ENCODE results near the gene QSER1. TPM values are rescaled to one million over a fixed set of nuclear protein-coding genes. Genes with fewer than 3 reads are reported as not detected.

QSER1 gene
- total RNA-seq, 1 experiment from 2014 or later = 111 TPM

DNA sequence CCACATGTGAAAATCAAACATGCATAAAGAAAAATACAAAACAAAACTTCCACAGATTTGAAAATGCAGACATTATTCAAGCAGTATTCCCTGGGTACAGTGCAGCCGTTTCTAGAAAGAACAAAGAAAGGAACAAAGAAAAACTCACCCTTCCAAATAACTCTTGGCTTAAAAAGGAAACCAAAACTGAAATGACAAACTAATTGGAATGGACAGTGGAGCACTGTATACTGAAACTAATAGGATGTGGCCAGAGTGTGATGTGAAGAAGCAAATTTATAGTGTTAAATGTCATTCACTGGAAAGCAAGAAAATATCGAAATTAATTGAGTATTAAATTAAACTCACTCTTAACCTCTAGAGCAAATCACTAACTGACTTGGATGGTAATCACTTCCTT, 55.4 kb downstream of the QSER1 start:
- Histone ChIP-seq H3K4me3 (ENCODE audit: low read depth, low read length, poor library complexity, severe bottlenecking) (no peak overlapping the region), H3K27ac (ENCODE audit: low read depth, low read length, poor library complexity, severe bottlenecking) (no peak overlapping the region), H3K36me3 (ENCODE audit: insufficient read depth, low read length, poor library complexity, severe bottlenecking) (peaks cover 6% of the 10 kb centered on the region), H3K4me1 (ENCODE audit: insufficient read depth, low read length, poor library complexity, severe bottlenecking) (no peaks in the 10 kb centered on the region), H3K9me3 (ENCODE audit: low read depth, low read length, poor library complexity, severe bottlenecking) (no peaks in the 10 kb centered on the region), H3K27me3 (replicated peaks; ENCODE audit: insufficient read depth, low read depth, low read length, poor library complexity) (no peaks in the 10 kb centered on the region)
- intact Hi-C loops (cut with micrococcal nuclease; ENCODE audit: unreplicated experiment) = no loop called here
- BruUV-seq (replicated peaks) = no TSS peak
- TF ChIP-seq, protein P1, sequence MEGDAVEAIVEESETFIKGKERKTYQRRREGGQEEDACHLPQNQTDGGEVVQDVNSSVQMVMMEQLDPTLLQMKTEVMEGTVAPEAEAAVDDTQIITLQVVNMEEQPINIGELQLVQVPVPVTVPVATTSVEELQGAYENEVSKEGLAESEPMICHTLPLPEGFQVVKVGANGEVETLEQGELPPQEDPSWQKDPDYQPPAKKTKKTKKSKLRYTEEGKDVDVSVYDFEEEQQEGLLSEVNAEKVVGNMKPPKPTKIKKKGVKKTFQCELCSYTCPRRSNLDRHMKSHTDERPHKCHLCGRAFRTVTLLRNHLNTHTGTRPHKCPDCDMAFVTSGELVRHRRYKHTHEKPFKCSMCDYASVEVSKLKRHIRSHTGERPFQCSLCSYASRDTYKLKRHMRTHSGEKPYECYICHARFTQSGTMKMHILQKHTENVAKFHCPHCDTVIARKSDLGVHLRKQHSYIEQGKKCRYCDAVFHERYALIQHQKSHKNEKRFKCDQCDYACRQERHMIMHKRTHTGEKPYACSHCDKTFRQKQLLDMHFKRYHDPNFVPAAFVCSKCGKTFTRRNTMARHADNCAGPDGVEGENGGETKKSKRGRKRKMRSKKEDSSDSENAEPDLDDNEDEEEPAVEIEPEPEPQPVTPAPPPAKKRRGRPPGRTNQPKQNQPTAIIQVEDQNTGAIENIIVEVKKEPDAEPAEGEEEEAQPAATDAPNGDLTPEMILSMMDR (conservative IDR thresholded peaks at IDR 0.05; ENCODE audit: low read depth, low read length) = no peak
- TF ChIP-seq EZH2 (IDR thresholded peaks at IDR 0.05; ENCODE audit: borderline replicate concordance, low read depth, low read length, poor library complexity, severe bottlenecking) = no peak
- ChIA-PET CTCF (no interaction called here), POLR2A (ENCODE audit: low non-redundant PET) (no interaction called here)
- DNase-seq (ENCODE audit: low spot score) = no peak

- ChIA-PET CTCF (no interaction called here), POLR2A (ENCODE audit: low non-redundant PET) (no interaction called here)
- intact Hi-C loops (cut with micrococcal nuclease; ENCODE audit: unreplicated experiment) = no loop called here
- no peak for DNase-seq (ENCODE audit: low spot score)
- Histone ChIP-seq H3K4me1 (ENCODE audit: insufficient read depth, low read length, poor library complexity, severe bottlenecking) (no peaks in the 10 kb centered on the region), H3K36me3 (ENCODE audit: insufficient read depth, low read length, poor library complexity, severe bottlenecking) (peaks cover 12% of the 10 kb centered on the region), H3K27ac (ENCODE audit: low read depth, low read length, poor library complexity, severe bottlenecking) (no peak overlapping the region), H3K4me3 (ENCODE audit: low read depth, low read length, poor library complexity, severe bottlenecking) (no peak overlapping the region), H3K27me3 (replicated peaks; ENCODE audit: insufficient read depth, low read depth, low read length, poor library complexity) (no peaks in the 10 kb centered on the region), H3K9me3 (ENCODE audit: low read depth, low read length, poor library complexity, severe bottlenecking) (no peaks in the 10 kb centered on the region)
- TF ChIP-seq, protein P1 (conservative IDR thresholded peaks at IDR 0.05; ENCODE audit: low read depth, low read length) = no peak
- no peak for TF ChIP-seq EZH2 (IDR thresholded peaks at IDR 0.05; ENCODE audit: borderline replicate concordance, low read depth, low read length, poor library complexity, severe bottlenecking)
- no TSS peak for BruUV-seq (replicated peaks)
These were observed 57.1 kb downstream of the QSER1 start for GRCh38 chr11:32949739-32950138.

DNA sequence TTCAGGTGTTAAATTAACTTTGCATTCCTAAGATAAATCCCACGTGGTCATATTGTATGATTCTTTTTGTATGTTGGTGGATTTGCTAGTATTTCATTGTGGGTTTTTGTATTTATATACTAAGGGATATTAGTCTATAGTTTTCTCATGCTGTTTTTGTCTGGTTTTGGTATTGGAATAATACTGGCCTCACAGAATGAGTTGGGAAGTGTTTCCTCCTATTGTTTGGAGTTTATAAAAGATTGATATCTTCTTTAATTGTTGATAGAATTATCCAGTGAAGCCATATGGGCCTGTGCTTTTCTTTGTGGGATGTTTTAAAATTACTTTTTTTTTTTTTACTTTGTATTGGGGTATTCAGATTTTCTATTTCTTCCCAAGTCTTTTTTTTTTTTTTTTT, 59.8 kb downstream of the QSER1 start:
- Histone ChIP-seq H3K4me1 (ENCODE audit: insufficient read depth, low read length, poor library complexity, severe bottlenecking) (no peaks in the 10 kb centered on the region), H3K4me3 (ENCODE audit: low read depth, low read length, poor library complexity, severe bottlenecking) (no peak overlapping the region), H3K9me3 (ENCODE audit: low read depth, low read length, poor library complexity, severe bottlenecking) (no peaks in the 10 kb centered on the region), H3K27me3 (replicated peaks; ENCODE audit: insufficient read depth, low read depth, low read length, poor library complexity) (no peaks in the 10 kb centered on the region), H3K27ac (ENCODE audit: low read depth, low read length, poor library complexity, severe bottlenecking) (no peak overlapping the region), H3K36me3 (ENCODE audit: insufficient read depth, low read length, poor library complexity, severe bottlenecking) (peaks cover 19% of the 10 kb centered on the region)
- no TSS peak for BruUV-seq (replicated peaks)
- POLR2A ChIA-PET (ENCODE audit: low non-redundant PET) = interaction anchor here (0.6 to 0.7 kb wide), 2 partner anchors 396 to 1107 kb away, joined by 3 to 11 read pairs; no protein-coding TSS in a partner anchor
- CTCF ChIA-PET = interaction anchor here (0.7 kb wide), 1 partner anchor 16 kb away, joined by 4 read pairs; no protein-coding TSS in a partner anchor
- TF ChIP-seq, protein P1 (conservative IDR thresholded peaks at IDR 0.05; ENCODE audit: low read depth, low read length) = no peak
- TF ChIP-seq EZH2 (IDR thresholded peaks at IDR 0.05; ENCODE audit: borderline replicate concordance, low read depth, low read length, poor library complexity, severe bottlenecking) = no peak
- intact Hi-C loops (cut with micrococcal nuclease; ENCODE audit: unreplicated experiment) = no loop called here
- DNase-seq (ENCODE audit: low spot score) = no peak
